HG03066 (cell line): ENCODE data around the gene TUT1.

Experiments used
- ATAC-seq: cut with Tn5 transposase; IDR thresholded peaks from one replicate; pipeline ENCODE4 v1.9.1; 2021; ENCODE audit warnings: low read depth; ENCODE audit not compliant: unreplicated experiment

The TUT1 gene

GRCh38 chr11:62543680-62544444, 47.5 kb downstream of the TUT1 start:
- ATAC-seq, result no peak

- ATAC-seq, result no peak
Observed at GRCh38 chr11:62542750-62543567, 48.4 kb downstream of the TUT1 start.

GRCh38 chr11:62542111-62542745, 49.1 kb downstream of the TUT1 start:
- no peak for ATAC-seq

GRCh38 chr11:62540804-62541701, 50.3 kb downstream of the TUT1 start:
- ATAC-seq, result peak; percentile 66

GRCh38 chr11:62539238-62539925, 51.9 kb downstream of the TUT1 start:
- ATAC-seq, result no peak

GRCh38 chr11:62538470-62539237, 52.7 kb downstream of the TUT1 start:
- no peak for ATAC-seq

- no peak for ATAC-seq
Observed at GRCh38 chr11:62536301-62536957, 54.9 kb downstream of the TUT1 start.

GRCh38 chr11:62535802-62536201, 55.5 kb downstream of the TUT1 start:
- no peak for ATAC-seq

- ATAC-seq, result no peak
Observed at GRCh38 chr11:62534779-62535545, 56.4 kb downstream of the TUT1 start.

- no peak for ATAC-seq
Observed at GRCh38 chr11:62532096-62532495, 59.2 kb downstream of the TUT1 start.
